ENCODE data around the gene NOC2L.

NOC2L gene

GRCh38 chr1:927234-927633 lies 31.8 kb downstream of the NOC2L start:
- no peak for DNase-seq

GRCh38 chr1:925561-926421 lies 33.3 kb downstream of the NOC2L start:
- peak; percentile 77 for DNase-seq

- peak; percentile 80 for DNase-seq
These were observed 34.1 kb downstream of the NOC2L start for GRCh38 chr1:924656-925560.

DNA sequence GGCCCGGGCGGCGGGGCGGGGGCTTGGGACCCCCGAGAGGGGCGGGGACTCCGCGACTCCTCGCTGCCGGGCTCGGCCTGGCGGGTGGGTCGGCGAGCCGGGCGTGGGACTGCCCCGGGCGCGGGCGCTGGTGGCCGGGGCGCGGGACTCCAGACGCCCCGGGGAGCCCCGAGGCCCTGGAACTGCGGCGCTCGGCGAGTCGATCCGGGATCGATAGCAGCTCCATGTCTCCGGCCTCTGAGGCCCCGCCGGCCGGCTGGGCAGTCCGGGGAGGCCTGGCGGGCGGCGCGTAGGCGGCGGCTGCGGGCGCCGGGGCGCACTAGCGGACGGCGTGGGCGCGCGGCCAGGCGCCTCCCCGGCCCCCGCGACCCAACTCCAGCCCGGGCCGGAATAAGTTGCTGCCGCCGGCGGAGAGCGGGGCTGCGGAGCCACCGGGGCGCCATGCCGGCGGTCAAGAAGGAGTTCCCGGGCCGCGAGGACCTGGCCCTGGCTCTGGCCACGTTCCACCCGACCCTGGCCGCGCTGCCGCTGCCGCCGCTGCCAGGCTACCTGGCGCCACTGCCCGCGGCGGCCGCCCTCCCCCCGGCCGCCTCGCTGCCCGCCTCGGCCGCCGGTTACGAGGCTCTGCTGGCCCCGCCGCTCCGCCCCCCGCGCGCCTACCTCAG lies 34.9 kb downstream of the NOC2L start:
- no peak for DNase-seq

DNA sequence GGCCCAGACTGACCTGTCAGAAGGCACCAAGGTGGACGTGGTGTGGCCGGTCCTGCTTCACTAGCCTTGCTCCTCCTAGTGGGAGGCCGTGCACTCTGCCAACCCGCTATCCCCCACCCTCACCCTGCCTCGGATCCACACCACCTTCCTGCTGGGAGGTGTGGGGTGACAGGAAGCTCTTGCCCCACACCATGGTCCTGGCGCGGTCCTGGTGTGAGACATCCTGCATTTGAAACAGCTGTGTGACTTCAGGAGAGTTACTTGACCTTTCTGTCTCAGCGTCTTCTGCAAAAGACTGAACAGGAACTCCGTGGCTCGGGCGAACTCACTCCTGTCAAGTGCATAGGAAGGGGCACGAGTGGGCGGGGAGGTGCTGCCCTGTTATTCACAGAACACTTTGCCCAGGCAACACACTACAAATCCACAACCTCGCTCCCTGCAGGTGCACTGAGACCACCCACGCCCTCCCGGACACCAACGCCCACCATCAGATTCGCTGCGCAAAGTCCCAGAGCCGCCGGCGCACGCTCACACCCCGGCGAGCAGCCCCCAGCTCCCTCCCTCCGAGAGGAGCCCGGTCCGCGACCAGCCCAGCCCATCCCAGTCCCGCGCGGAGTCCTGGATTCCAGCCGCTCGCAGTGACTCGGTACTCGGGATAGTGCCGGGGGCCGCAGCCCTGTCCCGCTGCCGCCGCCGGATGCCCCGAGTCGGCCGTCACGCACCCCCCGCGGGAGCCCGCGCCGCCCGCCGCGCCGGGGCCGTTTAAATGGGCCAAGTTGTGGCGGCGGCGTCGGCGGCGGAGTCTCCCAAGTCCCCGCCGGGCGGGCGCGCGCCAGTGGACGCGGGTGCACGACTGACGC lies 35.7 kb downstream of the NOC2L start, which contains the start of gene SAMD11:
TSS of gene SAMD11 (plus strand) at position 793 of the 860 bp plus-strand sequence. CDS start 509 bp downstream, outside the sequence.
- peak; percentile 91 for DNase-seq

- peak; percentile 89 for DNase-seq
These were observed 37.8 kb downstream of the NOC2L start for GRCh38 chr1:921011-921837.

DNA sequence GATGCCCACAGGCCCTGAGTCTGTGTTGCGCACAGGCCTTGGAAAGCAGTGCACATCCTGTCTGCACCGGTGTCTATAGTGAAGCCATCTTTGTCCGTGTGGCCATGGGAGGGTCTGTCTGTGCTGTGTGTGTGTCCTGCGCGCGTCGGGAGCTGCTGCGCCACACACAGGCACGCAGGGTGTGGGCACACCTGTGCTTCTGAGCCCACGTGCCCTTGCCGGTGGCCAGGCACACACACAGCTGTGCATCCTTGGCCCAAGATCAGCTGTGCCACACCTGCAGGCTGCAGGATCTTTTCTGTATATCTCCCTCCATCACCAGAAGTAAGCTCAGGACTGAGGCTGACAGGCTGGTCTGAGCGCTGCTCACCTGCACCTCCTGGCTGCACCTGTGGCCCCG lies 38.5 kb downstream of the NOC2L start:
- DNase-seq = no peak

GRCh38 chr1:920010-920409 lies 39.0 kb downstream of the NOC2L start:
- DNase-seq = no peak

DNA sequence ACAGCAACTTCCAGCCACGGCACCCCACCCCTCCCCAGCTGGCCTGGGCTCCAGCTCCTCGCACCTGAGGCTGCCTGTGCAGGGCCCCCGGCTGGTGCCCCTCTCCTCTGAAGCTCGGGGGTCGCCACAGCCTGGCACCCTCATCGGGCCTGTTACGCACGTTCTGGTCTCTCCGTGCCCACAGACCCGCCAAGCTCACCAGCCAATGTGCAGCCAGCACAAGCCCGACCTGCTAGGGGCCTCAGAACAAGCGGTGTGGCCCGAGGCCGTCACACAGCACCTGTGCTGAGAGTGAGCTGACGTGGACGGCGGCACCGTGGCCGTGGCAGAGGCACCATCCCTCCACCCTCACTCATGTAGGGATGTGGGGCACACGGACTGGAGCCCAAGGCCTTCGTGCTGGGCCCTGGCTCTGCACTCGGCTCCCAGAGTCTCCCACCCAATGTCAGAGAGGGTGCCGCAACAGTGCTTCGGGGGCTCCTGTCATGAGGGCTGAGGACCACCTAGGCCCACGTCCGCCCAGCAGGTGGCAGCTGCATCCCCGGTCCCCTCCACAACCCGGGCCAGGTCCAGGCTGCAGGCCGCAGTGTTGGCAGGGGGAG lies 39.7 kb downstream of the NOC2L start:
- no peak for DNase-seq

DNA sequence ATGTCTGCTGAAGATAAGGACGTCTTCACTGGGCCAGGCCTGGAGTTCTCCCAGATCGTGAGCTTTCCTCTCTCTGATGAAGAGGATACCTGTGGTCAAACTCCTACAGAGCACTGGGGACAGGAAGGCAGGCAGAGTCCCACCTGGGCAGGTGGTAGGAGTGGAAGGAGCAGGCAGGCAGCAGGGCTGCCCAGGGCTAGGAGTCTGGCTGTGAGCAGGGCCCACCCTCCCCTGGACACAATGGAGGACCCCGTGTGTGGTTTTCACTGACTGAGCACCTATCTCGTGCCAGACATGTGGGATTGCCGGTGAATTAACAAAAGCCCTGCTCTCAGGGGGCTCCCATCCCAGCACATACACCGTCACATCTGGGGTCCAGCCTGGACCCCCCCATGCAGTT lies 40.2 kb downstream of the NOC2L start:
- no peak for DNase-seq

DNA sequence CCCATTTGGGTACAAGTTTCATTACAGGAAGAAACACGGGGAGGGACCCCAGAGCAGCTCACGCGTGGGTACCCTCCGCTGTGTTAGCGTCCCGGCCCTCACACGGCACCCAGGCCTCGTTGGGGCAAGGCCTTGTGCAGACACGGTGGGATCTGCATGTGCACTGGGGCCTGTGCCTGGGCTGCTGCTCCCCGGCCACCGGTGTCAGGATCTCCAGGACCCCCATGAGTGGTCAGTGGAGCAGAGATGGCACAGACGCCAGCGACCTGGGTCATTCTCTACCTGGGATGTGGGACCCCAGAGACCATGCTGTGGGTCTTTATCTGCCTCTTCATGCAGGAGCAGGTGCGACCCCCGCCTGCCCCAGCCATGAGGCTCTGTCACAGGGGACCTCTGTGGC lies 40.7 kb downstream of the NOC2L start:
- no peak for DNase-seq

GRCh38 chr1:917466-918091 lies 41.5 kb downstream of the NOC2L start:
- DNase-seq = no peak

DNA sequence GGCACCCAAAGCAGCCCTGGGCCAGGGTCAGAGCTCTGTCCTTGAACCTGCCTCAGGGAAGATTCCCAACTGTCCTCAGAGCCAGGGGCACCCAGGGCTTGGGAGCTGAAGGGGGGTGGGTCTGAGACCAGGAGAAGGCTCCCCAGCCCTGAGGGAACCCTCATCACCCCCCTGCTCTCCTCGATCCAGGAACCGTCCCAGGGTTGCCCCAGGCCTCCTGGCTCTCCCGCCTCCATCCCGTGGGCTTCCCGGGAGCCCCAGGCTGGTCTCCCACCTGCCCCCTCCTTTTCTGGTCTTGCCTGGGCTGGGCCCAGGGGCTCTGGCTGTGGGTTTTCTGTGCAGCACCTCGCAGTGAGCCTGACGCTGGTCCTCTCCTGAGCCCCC lies 42.0 kb downstream of the NOC2L start:
- DNase-seq = no peak

DNA sequence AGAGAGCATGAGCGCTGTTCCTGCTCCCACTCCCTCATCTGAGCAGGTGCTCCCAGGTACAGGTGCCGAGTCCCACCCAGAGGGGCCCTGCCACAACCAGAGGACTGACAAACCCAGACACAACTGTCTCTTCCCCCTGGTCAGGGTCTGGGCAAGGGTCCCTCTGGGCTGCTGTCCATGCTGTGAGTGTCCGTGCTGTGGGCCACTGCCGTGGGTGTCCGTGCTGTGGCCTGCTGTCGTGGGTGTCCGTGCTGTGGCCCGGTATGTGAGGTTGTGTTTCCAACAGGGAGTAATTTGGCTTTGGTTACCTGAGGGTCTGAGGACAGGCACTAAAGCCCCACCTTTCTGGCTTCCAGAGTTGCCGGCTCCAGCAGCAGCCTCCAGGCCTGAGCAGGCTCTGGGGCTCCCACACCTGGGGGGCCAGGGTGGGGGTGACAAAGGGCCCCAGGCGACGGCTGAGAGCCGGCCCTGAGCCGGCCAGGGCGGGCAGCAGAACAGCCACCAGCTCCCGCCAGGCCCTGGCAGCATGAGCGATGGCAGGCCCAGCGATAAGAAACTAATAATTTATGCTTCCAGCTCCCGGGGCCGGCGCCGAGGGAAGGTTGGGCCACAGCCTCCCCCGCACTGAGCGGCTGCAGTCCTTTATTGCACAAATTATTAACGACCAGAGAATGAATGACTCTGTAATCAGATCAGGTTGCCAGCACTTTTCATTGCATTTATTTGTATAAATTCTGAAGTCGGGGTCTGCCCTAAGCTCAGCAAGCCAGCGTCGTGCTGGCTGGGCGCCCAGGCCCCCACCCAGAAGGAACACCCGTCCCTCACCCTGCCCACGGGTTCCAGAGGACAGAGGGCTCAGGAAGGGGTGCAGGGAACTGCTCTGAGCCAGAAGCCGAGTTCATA lies 42.6 kb downstream of the NOC2L start:
- no peak for DNase-seq

GRCh38 chr1:915295-916172 lies 43.5 kb downstream of the NOC2L start:
- no peak for DNase-seq

- no peak for DNase-seq
These were observed 44.2 kb downstream of the NOC2L start for GRCh38 chr1:914891-915280.

DNA sequence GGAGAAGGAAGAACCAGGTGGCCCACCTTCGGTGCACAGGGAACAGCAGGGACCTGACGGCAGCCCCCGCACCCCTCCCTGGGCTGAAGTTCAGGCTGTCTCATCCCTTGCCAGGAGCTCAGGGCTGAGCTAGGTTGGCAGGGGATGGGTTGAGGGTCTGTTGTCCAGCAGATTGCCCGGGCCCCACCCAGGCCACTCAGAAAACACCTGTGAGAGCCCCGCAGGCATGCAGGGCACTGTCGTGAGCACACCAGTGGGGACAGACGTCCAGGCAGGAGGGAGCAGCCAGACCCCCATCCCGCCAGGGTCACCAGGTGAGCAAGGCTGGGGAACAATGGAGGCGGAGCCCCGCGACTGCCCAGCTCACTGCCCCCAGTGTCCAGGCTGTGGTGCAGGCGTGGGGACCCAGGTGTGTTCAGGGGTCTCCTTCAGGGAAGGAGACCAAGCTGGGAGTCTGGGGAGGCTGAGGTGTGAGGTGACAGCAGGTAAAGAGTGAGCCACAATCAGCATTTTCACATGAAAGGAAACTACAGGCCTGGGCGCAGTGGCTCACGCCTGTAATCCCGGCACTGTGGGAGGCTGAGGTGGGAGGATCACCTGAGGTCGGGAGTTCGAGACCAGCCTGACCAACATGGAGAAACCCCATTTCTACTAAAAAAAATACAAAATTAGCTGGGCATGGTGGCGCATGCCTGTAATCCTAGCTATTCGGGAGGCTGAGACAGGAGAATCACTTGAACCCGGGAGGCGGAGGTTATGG lies 44.7 kb downstream of the NOC2L start:
- DNase-seq = no peak
